ENCODE results near the gene IFT88. TPM values are rescaled to one million over a fixed set of nuclear protein-coding genes. Genes with fewer than 3 reads are reported as not detected.

The IFT88 gene
- polyA plus RNA-seq, 1 of the 3 experiments (the other 2 are of a cell fraction), result 6.2 TPM

- no peak for DNase-seq
- H3K9me2 ChIP-seq, result no peaks in the 10 kb centered on the region
- no peak overlapping the region for H2AFZ ChIP-seq (ENCODE audit: low read depth)
- ChIA-PET POLR2A (interaction anchor here (1.0 kb wide), 1 partner anchor 899 kb away, joined by 3 read pairs; the partner anchor contains the start of gene MICU2), CTCF (interaction anchor here (0.8 to 1.3 kb wide), 4 partner anchors 10 to 210 kb away, joined by 3 to 8 read pairs (median 3); no protein-coding TSS in a partner anchor)
- no peak overlapping the region for H3K27ac ChIP-seq (ENCODE audit: low read depth in 2 of 2, low read length in 1 of 2)
- H3K4me2 ChIP-seq, result no peak overlapping the region
- TF ChIP-seq EZH2phosphoT487 (IDR thresholded peaks at IDR 0.05; ENCODE audit: borderline replicate concordance, low read depth), result no peak
- no peak for TF ChIP-seq ELF1 (IDR thresholded peaks at IDR 0.05)
- no peak for TF ChIP-seq TCF12 (IDR thresholded peaks at IDR 0.05)
- TF ChIP-seq RCOR1 (IDR thresholded peaks at IDR 0.05; ENCODE audit: low read length), result no peak
- no peak for TF ChIP-seq NRF1 (IDR thresholded peaks at IDR 0.05; ENCODE audit: low read depth, low read length)
- TF ChIP-seq FOXJ3 (CRISPR knock-in tag; IDR thresholded peaks at IDR 0.05), result no peak
- TF ChIP-seq FOSL2 (IDR thresholded peaks at IDR 0.05; ENCODE audit: borderline replicate concordance, low read depth), result no peak
- TF ChIP-seq GATA2 (CRISPR knock-in tag; IDR thresholded peaks at IDR 0.05), result no peak
- TF ChIP-seq MAX (IDR thresholded peaks at IDR 0.05; ENCODE audit: low read depth), result no peak
- no peak for TF ChIP-seq JUND (IDR thresholded peaks at IDR 0.05)
- TF ChIP-seq FOXM1 (IDR thresholded peaks at IDR 0.05; ENCODE audit: low read depth), result no peak
- peak overlapping the region in 1 of 2 experiments; percentile 23; a peak in 1 of 4 replicates for H3K4me3 ChIP-seq (ENCODE audit: low read depth in 2 of 2, low read length in 1 of 2)
- no peaks in the 10 kb centered on the region for H3K79me2 ChIP-seq (ENCODE audit: insufficient read depth)
- H4K20me1 ChIP-seq (ENCODE audit: insufficient read depth), result no peaks in the 10 kb centered on the region
- 58% methylated on average over 11 of the region's 20 CpGs for WGBS (ENCODE audit: low lambda C conversion rate)
- H3F3A ChIP-seq (replicated peaks; ENCODE audit: insufficient read depth), result peaks cover 14% of the 10 kb centered on the region
- no peak overlapping the region for H3K9ac ChIP-seq
- H3K27me3 ChIP-seq (ENCODE audit: insufficient read depth), result no peaks in the 10 kb centered on the region
- peaks cover 9 to 10% of the 10 kb centered on the region in 2 experiments; a peak in 3 of 4 replicates for H3K4me1 ChIP-seq (ENCODE audit: control insufficient read depth in 1 of 2, insufficient read depth in 2 of 2, low read depth in 1 of 2, low read length in 1 of 2)
- no peaks in the 10 kb centered on the region for H3K9me3 ChIP-seq
- no peaks in the 10 kb centered on the region for H3K36me3 ChIP-seq (replicated peaks in 1 of 2; ENCODE audit: control insufficient read depth in 1 of 2, insufficient read depth in 2 of 2, low read length in 1 of 2)
These were observed 137.6 kb downstream of the IFT88 start for GRCh38 chr13:20704459-20705069.

GRCh38 chr13:20706661-20707060, 139.7 kb downstream of the IFT88 start:
- Histone ChIP-seq H3K4me1 (ENCODE audit: control insufficient read depth in 1 of 2, insufficient read depth in 2 of 2, low read depth in 1 of 2, low read length in 1 of 2) (peaks cover 9 to 14% of the 10 kb centered on the region in 2 experiments; a peak in 3 of 4 replicates), H3K79me2 (ENCODE audit: insufficient read depth) (no peaks in the 10 kb centered on the region), H4K20me1 (ENCODE audit: insufficient read depth) (no peaks in the 10 kb centered on the region), H3K27me3 (ENCODE audit: insufficient read depth) (no peaks in the 10 kb centered on the region), H3K4me2 (no peak overlapping the region), H3K9me2 (no peaks in the 10 kb centered on the region), H3K27ac (ENCODE audit: low read depth in 2 of 2, low read length in 1 of 2) (no peak overlapping the region), H3F3A (replicated peaks; ENCODE audit: insufficient read depth) (peaks cover 14% of the 10 kb centered on the region), H3K9ac (no peak overlapping the region), H3K9me3 (no peaks in the 10 kb centered on the region), H2AFZ (ENCODE audit: low read depth) (no peak overlapping the region), H3K4me3 (ENCODE audit: low read depth in 2 of 2, low read length in 1 of 2) (no peak overlapping the region), H3K36me3 (replicated peaks in 1 of 2; ENCODE audit: control insufficient read depth in 1 of 2, insufficient read depth in 2 of 2, low read length in 1 of 2) (no peaks in the 10 kb centered on the region)
- ChIA-PET POLR2A (interaction anchor here (0.6 kb wide), 1 partner anchor 119 kb away, joined by 3 read pairs; no protein-coding TSS in a partner anchor), CTCF (interaction anchor here (1.3 to 3.8 kb wide), 3 partner anchors 122 to 162 kb away, joined by 3 to 18 read pairs (median 4); no protein-coding TSS in a partner anchor)
- TF ChIP-seq PBX3 (IDR thresholded peaks at IDR 0.05) (no peak), CTCF (IDR thresholded peaks at IDR 0.05) (no peak)
- DNase-seq, result no peak
- WGBS (ENCODE audit: low lambda C conversion rate), result 98% methylated on average over 5 of the region's 5 CpGs
